Measurements from ENCODE around the gene PUM2.
A peak's percentile ranks its signal among the peaks of the same experiment; 100 is the strongest.
"Not testable (repeated sequence)": the region's sequence is repeated elsewhere in the genome, so short reads cannot be mapped to it uniquely, and the experiment has no call there.

The PUM2 gene

GRCh38 chr2:20291846-20292408 is 58.7 kb downstream of the PUM2 start:
- DNase-seq (ENCODE audit: low spot score), result peak; percentile 22

GRCh38 chr2:20291106-20291564 is 59.5 kb downstream of the PUM2 start:
- DNase-seq (ENCODE audit: low spot score), result peak; percentile 79

GRCh38 chr2:20288642-20289340 is 61.9 kb downstream of the PUM2 start:
- no peak for DNase-seq (ENCODE audit: low spot score)

- DNase-seq (ENCODE audit: low spot score), result peak; percentile 44
Measured at GRCh38 chr2:20282916-20283592, 67.6 kb downstream of the PUM2 start.

GRCh38 chr2:20281876-20282275 is 68.8 kb downstream of the PUM2 start:
- DNase-seq (ENCODE audit: low spot score), result no peak

- no peak for DNase-seq (ENCODE audit: low spot score)
Measured at GRCh38 chr2:20273042-20273441, 77.6 kb downstream of the PUM2 start.

GRCh38 chr2:20268317-20268716 is 82.3 kb downstream of the PUM2 start:
- not testable (repeated sequence) for DNase-seq (ENCODE audit: low spot score)

- DNase-seq (ENCODE audit: low spot score), result no peak
Measured at GRCh38 chr2:20267529-20267928, 83.1 kb downstream of the PUM2 start.

GRCh38 chr2:20264629-20265028 is 86.0 kb downstream of the PUM2 start:
- DNase-seq (ENCODE audit: low spot score), result no peak

- DNase-seq (ENCODE audit: low spot score), result no peak
Measured at GRCh38 chr2:20257411-20257810, 93.2 kb downstream of the PUM2 start.

- no peak for DNase-seq (ENCODE audit: low spot score)
Measured at GRCh38 chr2:20254731-20255130, 95.9 kb downstream of the PUM2 start.

- no peak for DNase-seq (ENCODE audit: low spot score)
Measured at GRCh38 chr2:20250436-20250835, 100.2 kb downstream of the PUM2 start.

- no peak for DNase-seq (ENCODE audit: low spot score)
Measured at GRCh38 chr2:20249170-20249569, 101.5 kb downstream of the PUM2 start.

- DNase-seq (ENCODE audit: low spot score), result no peak
Measured at GRCh38 chr2:20247084-20247483, 103.6 kb downstream of the PUM2 start.

GRCh38 chr2:20243637-20244036 is 107.0 kb downstream of the PUM2 start:
- not testable (repeated sequence) for DNase-seq (ENCODE audit: low spot score)

GRCh38 chr2:20242727-20243377 is 107.8 kb downstream of the PUM2 start:
- no peak for DNase-seq (ENCODE audit: low spot score)

GRCh38 chr2:20241973-20242726 is 108.5 kb downstream of the PUM2 start:
- DNase-seq (ENCODE audit: low spot score), result peak; percentile 71

GRCh38 chr2:20240291-20240690 is 110.4 kb downstream of the PUM2 start:
- not testable (repeated sequence) for DNase-seq (ENCODE audit: low spot score)

- no peak for DNase-seq (ENCODE audit: low spot score)
Measured at GRCh38 chr2:20236496-20236895, 114.1 kb downstream of the PUM2 start.

GRCh38 chr2:20235655-20236305 is 114.9 kb downstream of the PUM2 start:
- no peak for DNase-seq (ENCODE audit: low spot score)

GRCh38 chr2:20234597-20234996 is 116.0 kb downstream of the PUM2 start:
- not testable (repeated sequence) for DNase-seq (ENCODE audit: low spot score)

- DNase-seq (ENCODE audit: low spot score), result peak; percentile 7
Measured at GRCh38 chr2:20232837-20233207, 117.8 kb downstream of the PUM2 start.

All from D341Med (cell line).